CD4-positive, alpha-beta T cell treated with Interferon alpha-2 for 1 hour (primary cell): ENCODE measurements around the gene PRKCG.
A peak's percentile ranks its signal among the peaks of the same experiment; 100 is the strongest.
"Not testable (repeated sequence)": the region's sequence is repeated elsewhere in the genome, so short reads cannot be mapped to it uniquely, and the experiment has no call there.

Experiments used
- DNase-seq, 2 donors: peaks; one replicate each; pipeline ENCODE4 v3.0.0-alpha.2; 2020 to 2022

Gene PRKCG

GRCh38 chr19:53881482-53882390 is at the start of gene PRKCG:
TSS of gene PRKCG (plus strand) at chr19:53882197. CDS start at chr19:53882495, 298 bp downstream.
- peak; percentile 69 to 78 for DNase-seq

DNA sequence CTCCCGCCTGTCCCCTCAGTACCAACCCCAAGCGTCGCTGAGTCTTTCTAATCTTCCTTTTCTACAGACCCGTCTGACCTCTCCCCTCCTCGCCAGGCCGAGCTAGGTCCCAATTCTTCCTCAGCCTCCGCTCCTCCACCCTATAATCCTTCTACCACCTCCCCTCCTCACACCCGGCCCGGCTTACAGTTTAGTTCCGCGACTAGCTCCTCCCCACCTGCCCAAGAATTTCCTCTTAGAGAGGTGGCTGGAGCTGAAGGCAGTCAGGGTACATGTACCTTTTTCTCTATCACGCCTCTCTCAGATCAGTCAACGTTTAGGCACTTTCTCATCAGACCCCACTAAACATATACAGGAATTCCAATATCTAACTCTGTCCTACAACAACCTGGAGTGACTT is 49.1 kb upstream of the PRKCG start:
- DNase-seq, result not testable (repeated sequence)

DNA sequence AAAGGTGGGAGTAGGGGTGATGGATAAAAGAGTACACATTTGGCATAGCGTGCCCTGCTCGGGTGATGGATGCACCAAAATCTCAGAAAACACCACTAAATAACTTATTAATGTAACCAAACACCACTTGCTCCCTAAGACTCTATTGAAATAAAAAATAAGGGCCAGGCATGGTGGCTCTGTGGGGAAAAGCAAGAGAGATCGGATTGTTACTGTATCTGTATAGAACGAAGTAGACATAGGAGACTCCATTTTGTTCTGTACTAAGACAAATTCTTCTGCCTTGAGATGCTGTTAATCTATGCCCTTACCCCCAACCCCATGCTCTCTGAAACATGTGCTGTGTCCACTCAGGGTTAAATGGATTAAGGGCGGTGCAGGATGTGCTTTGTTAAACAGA is 43.6 kb upstream of the PRKCG start:
- not testable (repeated sequence) for DNase-seq

- DNase-seq, result not testable (repeated sequence)
Measured at GRCh38 chr19:53840241-53840640, 41.8 kb upstream of the PRKCG start.

- DNase-seq, result peak in 1 of 2 donors; percentile 20
Measured at GRCh38 chr19:53840914-53841313, 41.1 kb upstream of the PRKCG start.

DNA sequence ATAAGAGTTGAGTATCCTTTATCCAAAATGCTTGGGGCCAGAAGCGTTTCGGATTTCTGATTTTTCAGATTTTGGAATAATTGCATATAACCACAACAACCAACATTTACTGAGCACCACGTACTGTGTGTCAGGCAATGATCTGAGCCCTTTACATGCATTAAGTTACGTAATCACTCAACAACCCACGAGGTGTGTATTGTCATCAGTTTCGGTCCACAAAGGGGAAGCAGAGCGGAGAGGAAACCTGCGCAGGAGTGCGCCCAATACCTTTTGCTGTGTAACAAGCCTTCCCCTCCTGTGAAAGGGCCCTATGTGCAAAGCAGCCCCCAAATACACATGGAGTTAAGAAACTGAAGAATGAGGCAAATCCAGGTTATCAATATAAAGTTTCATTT is 37.1 kb upstream of the PRKCG start:
- peak in 1 of 2 donors; percentile 52 for DNase-seq

GRCh38 chr19:53847555-53847954 is 34.4 kb upstream of the PRKCG start:
- no peak for DNase-seq

GRCh38 chr19:53849237-53849676 is 32.7 kb upstream of the PRKCG start:
- DNase-seq, result no peak

- peak in 1 of 2 donors; percentile 16 for DNase-seq
Measured at GRCh38 chr19:53853707-53854106, 28.3 kb upstream of the PRKCG start.

DNA sequence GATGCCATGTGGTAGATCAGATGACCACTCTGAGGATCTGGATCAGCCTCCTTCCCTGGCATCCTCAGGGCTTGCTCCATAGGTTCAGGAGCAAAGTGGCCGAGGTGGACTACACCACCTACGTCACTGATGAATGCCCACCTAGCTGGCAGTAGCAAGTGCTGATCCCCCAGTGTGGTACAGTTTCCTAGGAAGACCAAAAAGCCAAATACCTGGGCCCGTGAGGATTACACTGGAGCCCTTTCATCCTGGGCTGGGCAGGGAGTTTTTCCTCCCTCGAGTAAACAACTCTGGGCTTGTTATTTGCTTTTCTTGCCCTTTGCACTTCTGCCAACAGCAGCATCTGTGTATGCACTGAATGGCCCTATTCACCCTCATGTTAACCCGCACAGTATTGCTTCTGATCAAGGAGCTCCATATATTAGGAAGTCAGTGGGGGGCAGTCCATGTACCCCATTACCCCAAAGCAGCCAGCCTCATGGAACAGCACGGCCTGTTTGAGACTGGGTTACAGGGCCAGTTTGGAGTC is 17.6 kb upstream of the PRKCG start:
- no peak for DNase-seq

DNA sequence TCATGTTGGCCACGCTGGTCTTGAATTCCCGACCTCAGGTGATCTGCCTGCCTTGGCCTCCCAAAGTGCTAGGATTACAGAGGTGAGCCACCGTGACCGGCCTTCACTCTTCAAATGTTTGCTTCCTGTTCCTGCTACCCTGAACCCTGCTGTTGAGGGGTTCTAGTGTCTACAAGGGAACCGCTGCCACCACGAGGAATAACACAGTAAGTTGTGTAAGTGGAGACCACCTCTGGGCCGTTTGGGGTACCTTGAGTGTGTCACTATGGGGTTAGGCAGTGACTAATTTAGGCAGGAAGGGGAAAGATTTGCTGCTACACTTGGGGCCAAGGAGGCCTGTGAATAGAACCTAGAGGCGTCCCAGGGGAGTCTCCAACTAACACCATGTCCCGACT is 16.5 kb upstream of the PRKCG start:
- DNase-seq, result no peak

DNA sequence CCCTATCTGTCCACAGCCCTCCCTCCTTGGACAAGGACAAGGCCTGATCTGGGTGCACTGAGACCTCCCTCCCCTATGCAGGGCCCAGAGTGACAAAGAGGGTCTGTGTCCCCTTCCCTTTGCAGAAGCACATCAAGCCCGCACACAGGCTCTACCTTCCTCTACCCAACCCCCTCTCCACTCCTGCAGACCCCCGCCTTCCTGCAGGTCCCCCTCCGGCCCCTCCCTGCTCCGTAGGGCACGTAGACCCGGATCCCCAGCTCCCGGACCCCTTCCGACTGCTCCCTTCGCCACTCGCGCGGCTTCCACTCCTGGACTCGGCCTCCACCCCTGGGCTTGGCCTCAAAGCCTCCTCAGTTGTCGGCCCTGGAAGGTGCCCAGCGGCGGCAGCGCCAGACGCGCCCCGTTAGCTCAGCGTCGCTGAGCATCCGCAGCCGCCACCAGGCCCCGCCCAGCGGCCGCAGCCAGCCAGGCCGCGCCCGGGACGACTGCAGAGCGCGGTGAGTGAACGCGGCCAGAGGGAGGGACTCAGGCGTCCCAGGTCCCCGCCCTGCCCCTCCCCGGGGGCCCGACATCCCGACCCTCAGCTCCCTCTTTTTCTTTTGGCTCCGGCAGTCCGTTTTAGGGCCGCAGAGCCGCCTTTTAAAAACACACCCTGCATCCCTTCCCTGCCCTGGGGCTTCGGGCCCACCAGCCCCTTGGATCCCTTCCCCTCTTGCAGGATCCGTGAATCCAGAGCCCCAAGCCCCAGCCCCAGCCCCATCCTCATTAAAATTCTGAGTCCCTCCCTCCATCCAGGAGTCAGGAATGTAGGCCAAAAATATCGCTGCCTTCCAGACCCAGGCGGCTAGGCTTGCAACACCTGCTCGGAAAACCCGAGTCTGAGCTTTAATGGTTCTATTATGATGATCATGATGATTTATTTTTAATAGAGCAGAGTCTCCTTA is 15.8 kb upstream of the PRKCG start:
- DNase-seq, result peak; percentile 78 to 84

- DNase-seq, result no peak
Measured at GRCh38 chr19:53866865-53867224, 15.2 kb upstream of the PRKCG start.

DNA sequence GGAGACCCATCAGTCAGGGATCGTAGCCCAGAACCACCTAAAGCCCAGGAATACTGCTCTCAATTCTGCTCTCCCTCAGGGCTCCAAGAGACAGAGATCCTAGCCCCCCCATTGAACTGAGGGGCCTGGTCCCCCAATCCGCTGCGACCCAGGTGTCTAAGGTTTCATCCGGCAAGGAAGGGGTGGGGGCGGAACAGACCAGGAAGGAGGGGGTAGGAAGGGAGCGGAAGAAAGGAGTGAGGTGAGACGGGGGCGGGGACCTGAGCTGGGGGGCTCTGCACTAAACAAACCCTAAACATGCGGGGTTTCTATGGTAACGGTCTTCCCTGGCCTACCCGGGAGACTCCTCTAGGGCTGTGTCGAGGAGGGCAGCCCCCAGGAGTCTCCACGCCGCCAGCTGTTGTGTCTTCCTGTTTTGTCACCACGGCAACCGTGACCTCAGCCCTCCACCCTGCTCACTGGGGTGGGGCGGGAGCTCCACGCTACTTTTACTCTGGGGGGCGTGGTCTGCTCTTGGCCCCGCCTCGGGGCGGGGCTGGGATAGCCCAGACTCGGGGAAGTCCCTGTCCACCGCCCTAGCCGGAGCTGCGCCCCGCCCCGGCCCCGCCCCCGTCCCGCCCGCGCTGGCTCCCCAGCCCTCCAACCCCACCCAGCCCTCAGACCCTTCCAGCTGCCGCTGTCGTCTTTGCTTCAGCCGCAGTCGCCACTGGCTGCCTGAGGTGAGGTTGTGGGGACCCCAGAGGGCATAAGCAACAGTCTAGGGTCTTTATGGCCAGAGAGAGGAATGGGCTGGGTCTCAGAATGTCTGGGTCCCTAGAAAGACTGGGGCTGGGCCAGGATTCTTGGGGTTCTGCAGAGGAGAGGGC is 14.5 kb upstream of the PRKCG start, which contains the start of gene MYADM:
TSS of gene MYADM (plus strand) at position 659 of the 866 bp plus-strand sequence. CDS start 5,647 bp downstream, outside the sequence.
- DNase-seq, result peak; percentile 100

DNA sequence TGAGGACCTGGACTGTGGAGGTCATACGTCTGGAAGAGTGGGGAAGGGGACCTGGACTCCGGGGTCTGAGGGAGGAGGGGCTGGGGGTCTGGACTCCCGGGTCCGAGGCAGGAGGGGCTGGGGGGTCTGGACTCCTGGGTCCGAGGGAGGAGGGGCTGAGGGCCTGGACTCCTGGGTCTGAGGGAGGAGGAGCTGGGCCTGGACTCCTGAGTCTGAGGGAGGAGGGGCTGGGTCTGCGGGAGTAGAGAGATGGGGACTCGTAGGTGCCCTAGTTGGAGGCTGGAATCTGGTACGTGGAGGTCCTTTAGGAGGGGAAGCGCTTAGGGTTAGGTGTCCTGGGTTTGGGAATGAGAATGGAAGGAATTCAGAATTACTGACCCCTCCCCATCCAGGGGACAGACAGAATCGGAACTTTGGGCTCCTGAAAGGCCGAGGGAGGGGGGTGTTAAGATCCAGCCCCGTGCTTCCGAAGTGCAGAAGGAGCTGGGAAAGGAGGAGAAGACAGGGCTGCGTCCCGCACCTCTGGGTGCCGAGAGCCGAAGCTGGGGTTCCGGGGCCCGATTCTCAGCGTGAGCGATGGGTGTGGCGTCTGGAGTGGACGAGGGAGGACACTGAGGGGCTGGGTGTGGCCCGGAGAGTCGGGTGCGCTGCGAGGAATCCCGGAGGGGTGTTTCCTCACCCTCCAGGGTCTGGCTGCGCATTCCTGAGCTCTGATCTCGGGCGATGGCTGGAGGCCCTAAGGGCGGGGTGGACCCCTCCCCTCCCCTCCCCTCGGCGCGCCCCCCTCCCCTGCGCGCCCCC is 13.7 kb upstream of the PRKCG start:
- DNase-seq, result peak; percentile 59 to 62

DNA sequence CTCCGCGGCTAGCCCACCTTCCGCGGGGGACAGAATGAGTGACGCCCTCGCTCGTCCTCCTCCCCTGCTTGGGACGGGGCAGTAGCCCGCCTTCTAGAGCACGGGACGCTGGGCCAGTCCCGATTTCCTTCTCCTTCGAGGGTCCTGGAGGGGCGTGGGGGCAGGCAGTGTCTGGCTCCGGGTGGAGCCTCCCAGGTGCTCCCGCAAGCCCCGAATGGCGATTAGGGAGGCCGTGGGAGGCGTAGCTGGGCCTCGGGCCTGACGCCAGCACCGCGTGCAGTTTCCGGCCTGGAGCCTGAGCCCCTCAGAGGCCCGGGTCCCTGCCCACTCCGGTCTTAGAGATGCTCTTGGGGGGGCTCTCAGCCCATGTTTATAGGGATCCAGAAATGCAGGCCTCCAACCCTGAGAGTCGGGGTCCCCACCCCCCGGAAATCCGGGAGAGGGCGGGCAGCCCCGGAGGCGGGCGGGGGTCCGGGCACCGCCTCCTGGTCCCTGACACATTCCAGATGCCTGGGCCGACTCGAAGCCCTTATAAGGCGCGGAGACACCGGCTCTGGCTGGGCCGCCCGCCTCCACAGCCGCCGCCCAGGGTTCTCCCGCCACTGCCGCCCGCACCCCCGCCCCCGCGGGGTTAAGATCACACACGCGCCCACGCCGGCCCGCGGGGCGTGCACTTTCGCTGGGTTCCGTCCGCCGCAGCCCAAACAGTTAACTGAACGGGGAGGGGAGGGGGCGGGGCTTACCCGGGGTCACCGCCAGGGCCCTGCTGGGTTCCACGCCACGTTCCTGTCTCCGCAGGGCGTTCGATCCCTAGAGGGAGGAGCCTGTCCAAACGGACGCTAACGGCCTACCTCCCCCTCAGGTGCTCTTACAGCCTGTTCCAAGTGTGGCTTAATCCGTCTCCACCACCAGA is 12.8 kb upstream of the PRKCG start:
- peak; percentile 93 to 94 for DNase-seq

DNA sequence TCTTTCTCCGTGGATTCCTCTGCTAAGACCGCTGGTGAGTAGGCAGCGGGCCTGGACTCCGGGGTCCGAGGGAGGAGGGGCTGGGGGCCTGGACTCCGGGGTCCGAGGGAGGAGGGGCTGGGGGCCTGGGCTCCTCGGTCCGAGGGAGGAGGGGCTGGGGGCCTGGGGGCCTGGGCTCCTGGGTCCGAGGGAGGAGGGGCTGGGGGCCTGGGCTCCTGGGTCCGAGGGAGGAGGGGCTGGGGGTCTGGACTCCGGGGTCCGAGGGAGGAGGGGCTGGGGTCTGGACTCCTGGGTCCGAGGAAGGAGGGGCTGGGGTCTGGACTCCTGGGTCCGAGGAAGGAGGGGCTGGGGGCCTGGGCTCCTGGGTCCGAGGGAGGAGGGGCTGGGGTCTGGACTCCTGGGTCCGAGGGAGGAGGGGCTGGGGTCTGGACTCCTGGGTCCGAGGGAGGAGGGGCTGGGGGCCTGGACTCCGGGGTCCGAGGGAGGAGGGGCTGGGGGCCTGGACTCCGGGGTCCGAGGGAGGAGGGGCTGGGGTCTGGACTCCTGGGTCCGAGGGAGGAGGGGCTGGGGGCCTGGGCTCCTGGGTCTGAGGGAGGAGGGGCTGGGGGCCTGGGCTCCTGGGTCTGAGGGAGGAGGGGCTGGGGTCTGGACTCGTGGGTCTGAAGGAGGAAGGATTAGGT is 12.1 kb upstream of the PRKCG start:
- DNase-seq, result not testable (repeated sequence)

DNA sequence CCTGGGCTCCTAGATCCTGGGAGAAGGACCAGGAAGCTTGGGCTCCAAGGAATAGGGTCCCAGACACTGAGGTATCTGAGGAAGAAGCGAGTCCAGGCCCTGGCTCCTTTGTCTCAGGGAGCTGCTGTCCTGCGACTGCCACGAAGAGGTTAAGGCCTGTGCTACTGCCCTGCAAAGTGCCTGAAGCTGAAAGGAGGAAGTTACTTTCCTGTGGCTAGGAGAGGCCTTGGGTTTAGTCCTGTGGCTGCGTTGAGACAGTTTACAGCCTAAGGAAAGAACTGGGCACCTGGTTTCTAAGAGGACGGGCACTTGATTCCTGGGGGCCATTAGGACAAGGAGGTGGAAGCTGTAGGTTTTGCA is 11.5 kb upstream of the PRKCG start:
- DNase-seq, result peak; percentile 41 to 56

- DNase-seq, result peak in 1 of 2 donors; percentile 37
Measured at GRCh38 chr19:53871454-53871853, 10.5 kb upstream of the PRKCG start.
